Loucy (cell line): ENCODE data around the gene E2F7.

Experiments used
- H2AFZ ChIP-seq: fragments of 200-600 bp; sonication (generic); 2 replicates; pipeline ENCODE4 v1.6.0; 2016; ENCODE audit warnings: antibody characterized with exemption, mild to moderate bottlenecking, low read length, moderate library complexity
- H3F3A ChIP-seq: fragments of 200-600 bp; 2 replicates; pipeline ENCODE4 v1.6.0; 2016; ENCODE audit warnings: antibody characterized with exemption, low read depth, mild to moderate bottlenecking
- H3K27me3 ChIP-seq: fragments of 200-600 bp; sonication (generic); 2 replicates; pipeline ENCODE4 v1.6.1; 2014; ENCODE audit warnings: low read length, mild to moderate bottlenecking; ENCODE audit not compliant: insufficient read depth, poor library complexity, severe bottlenecking
- H3K36me3 ChIP-seq: fragments of 200-600 bp; sonication (generic); 2 replicates; pipeline ENCODE4 v1.6.1; 2016; ENCODE audit warnings: low read length; ENCODE audit not compliant: insufficient read depth
- H3K4me1 ChIP-seq: fragments of 200-600 bp; sonication (generic); 2 replicates; pipeline ENCODE4 v1.5.1; 2014; ENCODE audit warnings: low read length, mild to moderate bottlenecking; ENCODE audit not compliant: insufficient read depth, poor library complexity, severe bottlenecking
- H3K4me2 ChIP-seq: fragments of 200-600 bp; sonication (generic); 2 replicates; pipeline ENCODE4 v1.6.0; 2014; ENCODE audit warnings: antibody characterized with exemption, low read length, low read depth, mild to moderate bottlenecking; ENCODE audit not compliant: poor library complexity, severe bottlenecking
- H3K4me3 ChIP-seq: fragments of 200-600 bp; sonication (generic); 2 replicates; pipeline ENCODE4 v1.5.1; 2014; ENCODE audit warnings: low read length, mild to moderate bottlenecking, mixed read lengths; ENCODE audit not compliant: poor library complexity, severe bottlenecking
- H3K79me2 ChIP-seq: fragments of 200-600 bp; sonication (generic); 2 replicates; pipeline ENCODE4 v1.6.1; 2014; ENCODE audit warnings: low read length; ENCODE audit not compliant: insufficient read depth
- H3K9ac ChIP-seq: fragments of 200-600 bp; sonication (generic); 2 replicates; pipeline ENCODE4 v1.6.0; 2014; ENCODE audit warnings: mild to moderate bottlenecking, low read depth, low read length, moderate library complexity; ENCODE audit not compliant: poor library complexity, severe bottlenecking
- H3K9me2 ChIP-seq: fragments of 200-600 bp; sonication (generic); replicated peaks from 2 replicates; pipeline ENCODE4 v1.6.1; 2016; ENCODE audit warnings: low read depth, low read length, mixed read lengths
- H3K9me3 ChIP-seq: fragments of 200-600 bp; sonication (generic); 2 replicates; pipeline ENCODE4 v1.6.1; 2014; ENCODE audit warnings: mild to moderate bottlenecking, antibody characterized with exemption, low read length, low read depth; ENCODE audit not compliant: insufficient read depth
- H4K20me1 ChIP-seq: fragments of 200-600 bp; sonication (generic); 2 replicates; pipeline ENCODE4 v1.6.0; 2014; ENCODE audit warnings: antibody characterized with exemption, low read length, mild to moderate bottlenecking; ENCODE audit not compliant: insufficient read depth, poor library complexity, severe bottlenecking
- EZH2phosphoT487 ChIP-seq: fragments of 200-600 bp; IDR thresholded peaks from 2 replicates; pipeline ENCODE4 v1.6.1; 2018; ENCODE audit warnings: antibody characterized with exemption, mild to moderate bottlenecking, moderate library complexity, borderline replicate concordance
- TF ChIP-seq, protein P1 (sequence below): fragments of 200-600 bp; sonication (generic); conservative IDR thresholded peaks from 2 replicates; pipeline ENCODE4 v1.5.1; 2014; ENCODE audit warnings: mild to moderate bottlenecking, antibody characterized with exemption, low read length

The E2F7 gene, protein sequence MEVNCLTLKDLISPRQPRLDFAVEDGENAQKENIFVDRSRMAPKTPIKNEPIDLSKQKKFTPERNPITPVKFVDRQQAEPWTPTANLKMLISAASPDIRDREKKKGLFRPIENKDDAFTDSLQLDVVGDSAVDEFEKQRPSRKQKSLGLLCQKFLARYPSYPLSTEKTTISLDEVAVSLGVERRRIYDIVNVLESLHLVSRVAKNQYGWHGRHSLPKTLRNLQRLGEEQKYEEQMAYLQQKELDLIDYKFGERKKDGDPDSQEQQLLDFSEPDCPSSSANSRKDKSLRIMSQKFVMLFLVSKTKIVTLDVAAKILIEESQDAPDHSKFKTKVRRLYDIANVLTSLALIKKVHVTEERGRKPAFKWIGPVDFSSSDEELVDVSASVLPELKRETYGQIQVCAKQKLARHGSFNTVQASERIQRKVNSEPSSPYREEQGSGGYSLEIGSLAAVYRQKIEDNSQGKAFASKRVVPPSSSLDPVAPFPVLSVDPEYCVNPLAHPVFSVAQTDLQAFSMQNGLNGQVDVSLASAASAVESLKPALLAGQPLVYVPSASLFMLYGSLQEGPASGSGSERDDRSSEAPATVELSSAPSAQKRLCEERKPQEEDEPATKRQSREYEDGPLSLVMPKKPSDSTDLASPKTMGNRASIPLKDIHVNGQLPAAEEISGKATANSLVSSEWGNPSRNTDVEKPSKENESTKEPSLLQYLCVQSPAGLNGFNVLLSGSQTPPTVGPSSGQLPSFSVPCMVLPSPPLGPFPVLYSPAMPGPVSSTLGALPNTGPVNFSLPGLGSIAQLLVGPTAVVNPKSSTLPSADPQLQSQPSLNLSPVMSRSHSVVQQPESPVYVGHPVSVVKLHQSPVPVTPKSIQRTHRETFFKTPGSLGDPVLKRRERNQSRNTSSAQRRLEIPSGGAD

GRCh38 chr12:77065361-77066204, at the start of gene E2F7:
E2F7 (minus strand) TSS chr12:77065569; CDS start chr12:77064635, 934 bp downstream.
- H3F3A ChIP-seq: no peaks in the 10 kb centered on the region
- no peak for TF ChIP-seq EZH2phosphoT487
- H3K4me2 ChIP-seq: peak within 1 kb of the TSS; percentile 83
- peak within 1 kb of the TSS; percentile 97 for H3K9ac ChIP-seq
- peak within 1 kb of the TSS; percentile 85 for H2AFZ ChIP-seq
- no peaks in the 10 kb centered on the region for H4K20me1 ChIP-seq
- no peaks in the 10 kb centered on the region for H3K27me3 ChIP-seq
- H3K9me2 ChIP-seq: no peaks in the 10 kb centered on the region
- no peaks in the 10 kb centered on the region for H3K36me3 ChIP-seq
- peaks cover 54% of the 10 kb centered on the region for H3K79me2 ChIP-seq
- H3K4me1 ChIP-seq: peaks cover 54% of the 10 kb centered on the region
- peak within 1 kb of the TSS; percentile 91 for H3K4me3 ChIP-seq
- H3K9me3 ChIP-seq: no peaks in the 10 kb centered on the region

DNA sequence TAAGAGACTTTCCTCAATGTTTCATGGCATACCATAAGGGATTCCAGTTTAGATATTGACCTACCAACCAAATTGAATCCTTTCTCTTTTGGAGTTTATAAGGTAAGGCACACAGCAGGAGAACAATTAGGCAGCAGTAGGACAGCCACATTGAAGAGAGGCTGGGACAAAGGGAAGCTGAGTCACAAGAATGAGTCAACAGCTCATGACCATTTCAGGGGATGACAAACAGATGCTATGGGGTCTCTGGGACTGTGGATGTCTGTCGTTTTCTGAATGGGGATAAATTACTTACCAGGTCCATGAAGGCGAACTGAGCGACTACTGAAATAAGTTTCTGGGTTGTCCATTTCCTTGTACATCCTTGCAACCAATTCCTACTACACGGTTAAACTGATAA, 48.6 kb upstream of the E2F7 start:
- TF ChIP-seq, protein P1, sequence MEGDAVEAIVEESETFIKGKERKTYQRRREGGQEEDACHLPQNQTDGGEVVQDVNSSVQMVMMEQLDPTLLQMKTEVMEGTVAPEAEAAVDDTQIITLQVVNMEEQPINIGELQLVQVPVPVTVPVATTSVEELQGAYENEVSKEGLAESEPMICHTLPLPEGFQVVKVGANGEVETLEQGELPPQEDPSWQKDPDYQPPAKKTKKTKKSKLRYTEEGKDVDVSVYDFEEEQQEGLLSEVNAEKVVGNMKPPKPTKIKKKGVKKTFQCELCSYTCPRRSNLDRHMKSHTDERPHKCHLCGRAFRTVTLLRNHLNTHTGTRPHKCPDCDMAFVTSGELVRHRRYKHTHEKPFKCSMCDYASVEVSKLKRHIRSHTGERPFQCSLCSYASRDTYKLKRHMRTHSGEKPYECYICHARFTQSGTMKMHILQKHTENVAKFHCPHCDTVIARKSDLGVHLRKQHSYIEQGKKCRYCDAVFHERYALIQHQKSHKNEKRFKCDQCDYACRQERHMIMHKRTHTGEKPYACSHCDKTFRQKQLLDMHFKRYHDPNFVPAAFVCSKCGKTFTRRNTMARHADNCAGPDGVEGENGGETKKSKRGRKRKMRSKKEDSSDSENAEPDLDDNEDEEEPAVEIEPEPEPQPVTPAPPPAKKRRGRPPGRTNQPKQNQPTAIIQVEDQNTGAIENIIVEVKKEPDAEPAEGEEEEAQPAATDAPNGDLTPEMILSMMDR: no peak
- no peak for TF ChIP-seq EZH2phosphoT487
- H3K9ac ChIP-seq: no peak overlapping the region
- H2AFZ ChIP-seq: no peak overlapping the region
- H3K4me2 ChIP-seq: no peak overlapping the region
- H3K4me1 ChIP-seq: no peaks in the 10 kb centered on the region
- no peaks in the 10 kb centered on the region for H3K27me3 ChIP-seq
- H4K20me1 ChIP-seq: no peaks in the 10 kb centered on the region
- peaks cover 6% of the 10 kb centered on the region; the same call in 1 of the 2 replicates for H3K9me3 ChIP-seq
- no peaks in the 10 kb centered on the region for H3K36me3 ChIP-seq
- H3F3A ChIP-seq: no peaks in the 10 kb centered on the region
- no peaks in the 10 kb centered on the region for H3K9me2 ChIP-seq
- no peaks in the 10 kb centered on the region for H3K79me2 ChIP-seq
- no peak overlapping the region for H3K4me3 ChIP-seq

- Histone ChIP-seq H3K4me3 (no peak overlapping the region), H3K79me2 (no peaks in the 10 kb centered on the region), H3F3A (no peaks in the 10 kb centered on the region), H3K27me3 (no peaks in the 10 kb centered on the region), H4K20me1 (no peaks in the 10 kb centered on the region), H3K4me2 (no peak overlapping the region), H3K4me1 (no peaks in the 10 kb centered on the region), H3K9ac (no peak overlapping the region), H3K9me3 (peaks cover 6% of the 10 kb centered on the region; the same call in 1 of the 2 replicates), H2AFZ (no peak overlapping the region), H3K36me3 (no peaks in the 10 kb centered on the region), H3K9me2 (no peaks in the 10 kb centered on the region)
- TF ChIP-seq EZH2phosphoT487: no peak
- TF ChIP-seq, protein P1: no peak
Measured at GRCh38 chr12:77108707-77109106, 43.3 kb upstream of the E2F7 start.
